H1 (cell line): ENCODE data around the gene ADRM1. TPM values are rescaled to one million over a fixed set of nuclear protein-coding genes. Genes with fewer than 3 reads are reported as not detected.

Experiments used
- CTCF ChIA-PET: fragments of 300-600 bp; sonication (Branson Sonifier 250); formaldehyde crosslinking; loops from one replicate; lab custom pipeline; 2021; ENCODE audit not compliant: partially characterized antibody; lab: Charles Lee
- POLR2A ChIA-PET: fragments of 300-600 bp; sonication (Branson Sonifier 250); formaldehyde crosslinking; loops from one replicate; lab custom pipeline; 2021; ENCODE audit warnings: inconsistent platforms; ENCODE audit not compliant: partially characterized antibody; lab: Charles Lee
- DNase-seq, 2 experiments: peaks; one replicate each; pipeline versions ENCODE4 v3.0.0 to v3.0.0-alpha.2; 2010 to 2022; ENCODE audit warnings: low spot score in 2 of 2, low read depth in 1 of 2, mixed read lengths in 1 of 2
- FAIRE-seq: peaks from 2 replicates; lab custom pipeline; 2011; peaks lifted over from hg19 to GRCh38; lab: Jason Lieb, UNC
- H2AFZ ChIP-seq: 2 replicates; pipeline ENCODE4 v1.8.1; 2012; ENCODE audit warnings: low read length, inconsistent platforms
- H2AK5ac ChIP-seq: 2 replicates; pipeline ENCODE4 v1.6.1; 2013; ENCODE audit warnings: low read depth, low read length
- H2BK120ac ChIP-seq: replicated peaks from 2 replicates; pipeline ENCODE3; 2013; ENCODE audit warnings: low read depth, low read length, inconsistent platforms
- H2BK12ac ChIP-seq: 2 replicates; pipeline ENCODE4 v1.6.1; 2013; ENCODE audit warnings: low read depth, low read length
- H2BK15ac ChIP-seq: 2 replicates; pipeline ENCODE4 v1.6.1; 2013; ENCODE audit warnings: low read length
- H2BK20ac ChIP-seq: 2 replicates; pipeline ENCODE4 v1.6.1; 2013; ENCODE audit warnings: low read length
- H2BK5ac ChIP-seq: 2 replicates; pipeline ENCODE4 v1.6.1; 2013; ENCODE audit warnings: low read depth, low read length
- H3K14ac ChIP-seq: 2 replicates; pipeline ENCODE4 v1.6.1; 2013; ENCODE audit warnings: inconsistent platforms; ENCODE audit not compliant: insufficient read length
- H3K18ac ChIP-seq: 2 replicates; pipeline ENCODE4 v1.6.1; 2013; ENCODE audit warnings: low read length; ENCODE audit errors: extremely low read depth
- H3K23ac ChIP-seq: 2 replicates; pipeline ENCODE4 v1.6.1; 2013; ENCODE audit warnings: inconsistent platforms; ENCODE audit not compliant: insufficient read length
- H3K23me2 ChIP-seq: 2 replicates; pipeline ENCODE4 v1.6.1; 2013; ENCODE audit warnings: low read depth, low read length
- H3K27ac ChIP-seq: 2 replicates; pipeline ENCODE4 v1.6.1; 2011; ENCODE audit warnings: low read depth, low read length, inconsistent platforms
- H3K27me3 ChIP-seq, 4 experiments: replicated peaks in 1 of 4; 1 replicate in 1 of 4; 2 replicates in 3 of 4; pipeline versions ENCODE4 v1.6.1 to v1.8.1; 2011 to 2013; ENCODE audit warnings: low read length in 3 of 4, mild to moderate bottlenecking in 3 of 4, inconsistent platforms in 2 of 4, mixed read lengths in 2 of 4, moderate library complexity in 1 of 4; ENCODE audit not compliant: control insufficient read depth in 3 of 4, insufficient read depth in 3 of 4; ENCODE audit errors: extremely low read depth in 1 of 4
- H3K36me3 ChIP-seq, 4 experiments: 2 replicates each; pipeline versions ENCODE4 v1.6.1 to v1.8.1; 2011 to 2013; ENCODE audit warnings: mild to moderate bottlenecking in 4 of 4, low read length in 3 of 4, moderate library complexity in 2 of 4, control low read depth in 1 of 4, inconsistent platforms in 1 of 4; ENCODE audit not compliant: insufficient read depth in 4 of 4, control insufficient read depth in 2 of 4
- H3K4ac ChIP-seq: replicated peaks from 2 replicates; pipeline ENCODE3; 2013; ENCODE audit warnings: low read length, low read depth, mixed read lengths, inconsistent platforms; ENCODE audit not compliant: insufficient read length
- H3K4me1 ChIP-seq, 4 experiments: replicated peaks in 1 of 4; 1 replicate in 1 of 4; 2 replicates in 3 of 4; pipeline versions ENCODE4 v1.6.1 to v1.8.1; 2011 to 2013; ENCODE audit warnings: low read length in 3 of 4, inconsistent platforms in 2 of 4, mixed read lengths in 1 of 4; ENCODE audit not compliant: insufficient read depth in 4 of 4, control insufficient read depth in 3 of 4
- H3K4me2 ChIP-seq, 2 experiments: 2 replicates each; pipeline versions ENCODE4 v1.6.1 to v1.8.1; 2011 to 2013; ENCODE audit warnings: low read depth in 2 of 2, low read length in 2 of 2, control low read depth in 1 of 2, inconsistent platforms in 1 of 2, mild to moderate bottlenecking in 1 of 2; ENCODE audit not compliant: insufficient read depth in 1 of 2
- H3K4me3 ChIP-seq, 4 experiments: fragments of 200-600, 300-600 bp in 1 of 4; sonication (generic), shearing (Covaris generic), sonication (Bioruptor Twin) in 1 of 4; 2 replicates each; pipeline versions ENCODE4 v1.5.1 to v1.8.1; 2011 to 2016; ENCODE audit warnings: low read length in 4 of 4, low read depth in 3 of 4, control low read depth in 2 of 4, inconsistent platforms in 2 of 4, mild to moderate bottlenecking in 2 of 4, mixed read lengths in 1 of 4, moderate library complexity in 1 of 4; ENCODE audit not compliant: insufficient read depth in 2 of 4; ENCODE audit errors: extremely low read depth in 1 of 4
- H3K56ac ChIP-seq: replicated peaks from 2 replicates; pipeline ENCODE3; 2013; ENCODE audit warnings: low read depth, mild to moderate bottlenecking, mixed read lengths, low read length, inconsistent platforms; ENCODE audit not compliant: insufficient read length
- H3K79me1 ChIP-seq: 2 replicates; pipeline ENCODE4 v1.6.1; 2013; ENCODE audit warnings: low read depth, low read length, control low read depth
- H3K79me2 ChIP-seq, 2 experiments: 2 replicates each; pipeline versions ENCODE4 v1.6.1 to v1.8.1; 2012 to 2013; ENCODE audit warnings: low read length in 2 of 2, mild to moderate bottlenecking in 2 of 2, inconsistent platforms in 1 of 2; ENCODE audit not compliant: insufficient read depth in 2 of 2, control insufficient read depth in 1 of 2
- H3K9ac ChIP-seq, 4 experiments: replicated peaks in 1 of 4; 1 replicate in 1 of 4; 2 replicates in 3 of 4; pipeline versions ENCODE4 v1.6.1 to v1.8.1; 2011 to 2013; ENCODE audit warnings: low read depth in 3 of 4, low read length in 3 of 4, control low read depth in 2 of 4, mild to moderate bottlenecking in 2 of 4, moderate library complexity in 2 of 4, inconsistent platforms in 1 of 4; ENCODE audit errors: extremely low read depth in 1 of 4
- H3K9me3 ChIP-seq, 2 experiments: 2 replicates each; pipeline versions ENCODE4 v1.6.1 to v1.8.1; 2012 to 2013; ENCODE audit warnings: mild to moderate bottlenecking in 2 of 2, moderate library complexity in 2 of 2, control low read depth in 1 of 2, inconsistent platforms in 1 of 2, low read depth in 1 of 2, low read length in 1 of 2, mixed read lengths in 1 of 2; ENCODE audit not compliant: insufficient read depth in 2 of 2
- H4K20me1 ChIP-seq, 2 experiments: replicated peaks in 1 of 2; 2 replicates each; pipeline versions ENCODE3 to v1.8.1; 2011 to 2013; ENCODE audit warnings: inconsistent platforms in 2 of 2, low read length in 2 of 2, mild to moderate bottlenecking in 1 of 2; ENCODE audit not compliant: insufficient read depth in 2 of 2, control insufficient read depth in 1 of 2
- H4K5ac ChIP-seq: 2 replicates; pipeline ENCODE4 v1.6.1; 2013; ENCODE audit warnings: low read length, low read depth, mixed read lengths, inconsistent platforms; ENCODE audit not compliant: insufficient read length
- H4K8ac ChIP-seq: 2 replicates; pipeline ENCODE4 v1.8.0; 2013; ENCODE audit warnings: mild to moderate bottlenecking, moderate library complexity, low read length, inconsistent platforms; ENCODE audit not compliant: insufficient read depth; ENCODE audit errors: extremely low read depth
- H4K91ac ChIP-seq: replicated peaks from 2 replicates; pipeline ENCODE3; 2013; ENCODE audit warnings: low read length, mixed read lengths, inconsistent platforms; ENCODE audit not compliant: insufficient read length
- CHD2 ChIP-seq: IDR thresholded peaks from 2 replicates; pipeline ENCODE4 v1.6.1; 2012; ENCODE audit warnings: low read length, improper control_type of control experiment
- GTF2F1 ChIP-seq: IDR thresholded peaks from 2 replicates; pipeline ENCODE4 v1.6.1; 2012; ENCODE audit warnings: low read depth, low read length, improper control_type of control experiment, borderline replicate concordance
- KDM4A ChIP-seq: IDR thresholded peaks from one replicate; pipeline ENCODE4 v1.7.1; 2012; ENCODE audit warnings: low read depth, mild to moderate bottlenecking, moderate library complexity, low read length, inconsistent platforms; ENCODE audit not compliant: severe bottlenecking
- RNF2 ChIP-seq: fragments of 200-900, 300-1000 bp; sonication (generic); IDR thresholded peaks from 2 replicates; pipeline ENCODE4 v1.7.1; 2016; ENCODE audit warnings: borderline replicate concordance, low read depth, mild to moderate bottlenecking, antibody characterized with exemption, low read length; ENCODE audit not compliant: poor library complexity, severe bottlenecking; ENCODE audit errors: missing control alignments
- SIN3A ChIP-seq, 2 experiments: IDR thresholded peaks in 1 of 2; conservative IDR thresholded peaks in 1 of 2; 2 replicates each; pipeline ENCODE4 v1.6.1; 2011 to 2012; ENCODE audit warnings: low read length in 2 of 2, improper control_type of control experiment in 1 of 2, low read depth in 1 of 2, mild to moderate bottlenecking in 1 of 2
- WGBS, 2 experiments: shearing (Covaris generic) in 1 of 2; methylation state at CpG; one replicate each; pipeline versions ENCODE4 v1.1.6 to v1.1.7; 2013 to 2015; ENCODE audit warnings: low lambda C conversion rate in 2 of 2, mixed read lengths in 2 of 2, inconsistent platforms in 1 of 2, low coverage in 1 of 2, missing lambda C conversion rate in 1 of 2; ENCODE audit not compliant: insufficient replicate concordance in 2 of 2, insufficient coverage in 1 of 2, insufficient read length in 1 of 2; ENCODE audit errors: extremely low coverage in 1 of 2, missing lambda C conversion rate in 1 of 2; 5-methylcytosine and 5-hydroxymethylcytosine counted together
- polyA plus RNA-seq, 7 experiments: library from polyadenylated mRNA; depleted of rRNA in 3 of 7; stranded (reverse) in 5 of 7; unstranded in 2 of 7; fragments of >200 nt in 5 of 7; fragments of 200-250 nt in 2 of 7; gene quantifications; 1 replicate in 5 of 7; 2 replicates in 1 of 7; 4 replicates in 1 of 7; pipeline versions ENCODE4 v1.2.1 to v1.2.3, GENCODE V29; 2011 to 2013; ENCODE audit warnings: missing spikeins in 2 of 7, mixed read lengths in 2 of 7
- total RNA-seq: library from RNA; stranded (reverse); fragmentation: NEBNext Ultra II Directional; extraction: Animal tissue kit (Norgen Biotek cat#: 25700); gene quantifications from 2 replicates; pipeline ENCODE4 v1.2.1, GENCODE V29; 2021

ADRM1 gene
- total and polyA plus RNA-seq, 2 of the 8 experiments (the other 6 are each of a cell fraction or from before 2014, with no cell fraction given): 126 to 214 TPM

- no peak overlapping the region for H2BK15ac ChIP-seq
Observed at GRCh38 chr20:62335532-62335931, 32.7 kb downstream of the ADRM1 start.

More at GRCh38 chr20:62335532-62335931, 32.7 kb downstream of the ADRM1 start:
- Histone ChIP-seq H3K14ac (no peak overlapping the region), H2AK5ac (no peak overlapping the region), H3K27ac (no peak overlapping the region), H3K27me3 (no peaks in the 10 kb centered on the region), H3K9me3 (no peaks in the 10 kb centered on the region; a peak in 1 of 4 replicates), H3K36me3 (peaks cover 17 to 73% (median 51%) of the 10 kb centered on the region in 4 experiments), H2BK5ac (no peak overlapping the region), H2BK20ac (no peak overlapping the region), H4K5ac (no peak overlapping the region), H3K4me3 (no peak overlapping the region), H4K8ac (no peak overlapping the region), H3K79me1 (0 out of 2 replicates have a peak, but pooled peaks cover 3% of the 10 kb centered on the region), H3K56ac (no peak overlapping the region), H2AFZ (no peak overlapping the region), H4K91ac (no peak overlapping the region), H3K18ac (no peak overlapping the region), H4K20me1 (peaks cover 0 to 33% of the 10 kb centered on the region in 2 experiments), H3K4me1 (no peaks in the 10 kb centered on the region), H3K9ac (no peak overlapping the region), H2BK120ac (no peak overlapping the region), H3K4me2 (no peak overlapping the region), H2BK12ac (no peak overlapping the region), H3K79me2 (peaks cover 0 to 2% of the 10 kb centered on the region in 2 experiments; a peak in 1 of 4 replicates), H3K23me2 (no peaks in the 10 kb centered on the region), H3K23ac (no peak overlapping the region), H3K4ac (no peak overlapping the region)
- FAIRE-seq (no peak), DNase-seq (no peak)
- ChIA-PET POLR2A (interaction anchor here (0.6 to 13.3 kb wide), 5 partner anchors 28 to 667 kb away, joined by 3 to 151 read pairs (median 4); partner anchors contain the start of gene ADRM1), CTCF (interaction anchor here (0.7 kb wide), 1 partner anchor 22 kb away, joined by 3 read pairs; no protein-coding TSS in a partner anchor)
- TF ChIP-seq RNF2: no peak
- TF ChIP-seq SIN3A (conservative IDR thresholded peaks at IDR 0.05 in 1 of 2, IDR thresholded peaks at IDR 0.05 in 1 of 2; ENCODE audit: low read depth in 1 of 2, low read length in 2 of 2): no peak
- TF ChIP-seq GTF2F1: no peak
- no peak for TF ChIP-seq KDM4A
- no peak for TF ChIP-seq CHD2
- WGBS, 2 experiments: 90% methylated on average over 6 of the region's 6 CpGs; no CpG with 5 or more reads in 1 of the 2 experiments
